Muscle of arm (tissue), 12 donors: ENCODE data around the gene CLSTN3. TPM values are rescaled to one million over a fixed set of nuclear protein-coding genes. Genes with fewer than 3 reads are reported as not detected.
A peak's percentile ranks its signal among the peaks of the same experiment; 100 is the strongest.

Experiments used
- DNase-seq: peaks from one replicate; pipeline ENCODE4 v3.0.0-alpha.2; 2013
- polyA plus RNA-seq, 12 donors: library from polyadenylated mRNA; unstranded; fragments of 120-200 nt; gene quantifications; one replicate each; pipeline ENCODE4 v1.2.1, GENCODE V29; 2013; ENCODE audit not compliant: insufficient read length in 12 of 12

Gene CLSTN3
- polyA plus RNA-seq, 12 donors: 13.4 to 35.4 (median 18.5) TPM; not detected in 1

DNA sequence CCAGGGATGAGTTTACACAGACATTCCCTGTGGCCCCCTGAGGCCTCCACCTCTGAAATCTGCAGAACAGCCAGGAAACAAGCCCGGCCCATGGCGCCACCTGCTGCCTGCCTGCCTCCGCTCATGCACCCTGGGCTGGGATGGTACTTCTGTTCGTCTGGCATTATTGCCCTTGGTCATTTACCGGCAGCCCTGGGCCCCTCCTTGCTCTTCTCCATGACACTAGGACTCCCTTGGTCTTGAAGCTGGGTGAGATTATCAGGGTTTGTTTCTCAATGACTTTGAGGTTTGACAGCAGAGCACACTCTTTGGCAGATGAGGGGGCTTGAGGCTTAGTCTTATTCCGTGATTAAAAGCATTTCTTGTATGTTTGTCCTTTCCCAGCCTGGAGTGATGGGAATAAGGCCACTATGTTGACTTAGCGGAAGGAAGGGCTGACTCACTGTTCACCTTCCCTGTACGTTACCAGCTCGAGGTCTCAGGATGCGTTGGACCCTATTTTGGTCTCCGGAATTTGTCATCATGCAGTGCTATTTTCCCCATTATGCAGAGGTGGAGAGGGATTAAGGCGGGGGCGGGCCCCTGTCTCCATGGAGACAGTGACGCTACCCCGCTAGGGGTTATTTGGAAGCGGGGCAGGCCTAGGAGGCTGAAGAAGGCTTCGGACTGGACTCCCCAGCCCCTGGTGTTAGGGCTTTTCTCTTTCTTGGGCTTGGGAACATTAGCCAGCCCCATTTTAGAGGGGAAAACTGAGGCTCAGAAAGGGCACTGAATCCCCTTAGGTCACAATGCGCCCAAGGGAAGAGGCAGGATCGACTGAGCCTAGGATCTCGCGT lies 58.6 kb downstream of the CLSTN3 start:
- DNase-seq: peak; percentile 59

DNA sequence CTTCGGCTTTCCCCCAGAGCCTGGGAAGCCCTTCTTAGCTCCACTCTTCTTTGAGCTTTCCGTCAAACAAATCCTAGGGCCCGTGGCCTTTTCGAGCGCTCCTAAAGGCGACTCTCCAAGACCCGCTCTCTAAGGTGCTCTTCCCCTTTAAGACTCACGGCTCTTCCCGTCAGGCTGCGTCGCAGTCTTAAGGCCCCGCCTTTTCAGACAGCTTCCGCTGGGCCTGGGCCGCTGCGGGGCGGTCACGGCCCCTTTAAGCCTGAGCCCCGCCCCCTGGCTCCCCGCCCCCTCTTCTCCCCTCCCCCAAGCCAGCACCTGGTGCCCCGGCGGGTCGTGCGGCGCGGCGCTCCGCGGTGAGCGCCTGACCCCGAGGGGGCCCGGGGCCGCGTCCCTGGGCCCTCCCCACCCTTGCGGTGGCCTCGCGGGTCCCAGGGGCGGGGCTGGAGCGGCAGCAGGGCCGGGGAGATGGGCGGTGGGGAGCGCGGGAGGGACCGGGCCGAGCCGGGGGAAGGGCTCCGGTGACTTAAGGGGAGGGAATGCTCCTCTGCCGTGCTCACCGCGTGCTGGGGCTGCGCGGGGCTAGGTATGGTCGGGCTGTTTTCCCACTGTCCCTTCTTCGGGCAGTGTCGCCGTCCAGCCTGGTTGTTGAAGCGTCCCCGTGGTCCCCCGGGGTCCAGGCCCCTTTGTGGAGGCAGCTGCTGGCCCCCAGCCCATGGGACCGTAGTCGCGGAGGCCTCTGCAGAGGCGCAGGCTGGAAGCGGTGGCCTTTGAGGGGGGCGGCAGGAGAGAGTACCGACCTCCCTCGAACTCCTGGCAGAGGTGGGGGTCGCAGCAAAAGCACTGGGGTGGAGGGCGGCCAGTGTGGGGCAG lies 59.5 kb downstream of the CLSTN3 start, which contains the start of gene PEX5:
Gene PEX5, plus strand, starts transcription at position 289 of the 870 bp plus-strand sequence. CDS start 692 bp downstream, outside the sequence.
- peak; percentile 93 for DNase-seq

DNA sequence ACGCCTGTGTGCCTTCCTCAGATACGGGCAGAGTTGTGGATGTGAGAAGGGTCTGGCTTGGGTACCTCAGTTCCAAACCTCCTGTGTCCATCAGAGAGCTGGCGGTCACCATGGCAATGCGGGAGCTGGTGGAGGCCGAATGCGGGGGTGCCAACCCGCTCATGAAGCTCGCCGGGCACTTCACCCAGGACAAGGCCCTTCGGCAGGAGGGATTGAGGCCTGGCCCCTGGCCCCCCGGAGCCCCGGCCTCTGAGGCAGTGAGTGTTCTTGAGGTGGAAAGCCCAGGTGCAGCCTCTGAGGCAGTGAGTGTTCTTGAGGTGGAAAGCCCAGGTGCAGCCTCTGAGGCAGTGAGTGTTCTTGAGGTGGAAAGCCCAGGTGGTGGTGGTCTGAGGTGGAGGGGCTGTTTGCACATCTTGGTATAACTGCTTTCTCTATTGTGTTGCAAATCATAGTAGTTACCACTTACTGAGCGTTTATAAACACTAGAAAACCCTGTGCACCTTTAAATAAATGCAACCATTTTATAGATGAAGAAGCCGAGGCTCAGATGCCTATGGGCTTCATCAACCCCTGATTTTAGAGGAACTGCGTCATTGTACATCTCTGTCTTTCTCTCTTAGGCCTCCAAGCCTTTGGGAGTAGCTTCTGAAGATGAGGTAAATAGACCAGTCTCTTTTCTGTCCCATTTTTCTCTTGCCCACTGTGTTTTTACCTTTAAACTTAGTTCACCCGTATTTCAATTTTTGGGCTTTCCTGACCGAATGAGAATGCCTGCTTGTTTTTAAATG lies 60.3 kb downstream of the CLSTN3 start:
- DNase-seq: peak; percentile 23

DNA sequence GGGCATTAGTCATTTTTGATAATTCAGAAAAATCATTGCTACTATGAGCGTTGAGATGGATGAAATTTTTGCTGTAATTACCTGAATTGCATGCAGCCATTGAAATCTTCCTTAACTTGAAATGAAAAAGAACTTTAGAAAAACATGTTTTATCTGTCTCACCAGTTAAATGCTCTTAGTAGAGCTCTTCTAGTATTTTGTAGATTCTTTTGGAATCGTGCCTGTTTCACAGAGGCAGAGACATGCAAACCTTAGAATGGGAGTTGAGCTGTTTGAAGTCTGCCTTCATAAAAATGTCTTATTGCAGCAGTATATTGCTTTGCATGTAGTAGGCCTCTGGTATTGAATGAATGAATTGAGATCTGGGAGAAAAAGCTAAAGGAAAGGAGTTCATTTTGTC lies 63.5 kb downstream of the CLSTN3 start:
- no peak for DNase-seq

DNA sequence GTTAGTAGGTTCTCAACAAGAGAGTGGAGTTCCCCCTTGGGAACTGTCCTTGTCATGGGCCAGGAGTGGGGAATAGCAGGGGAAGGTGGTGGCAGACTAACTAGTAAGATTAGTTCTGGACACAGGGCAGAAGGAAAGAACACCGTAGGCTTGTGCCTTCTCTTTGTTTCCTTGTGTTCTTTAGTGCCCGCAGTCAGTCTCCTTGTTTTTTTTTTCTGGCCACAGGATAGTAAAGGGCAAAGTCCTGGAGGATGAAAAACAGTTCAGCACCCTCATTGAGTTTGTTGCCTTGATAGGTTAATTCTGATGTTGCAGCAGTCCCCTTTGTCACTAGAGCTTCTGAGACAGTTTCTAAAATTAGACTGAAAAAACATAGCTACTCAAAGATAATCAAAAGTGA lies 67.7 kb downstream of the CLSTN3 start:
- DNase-seq: no peak

DNA sequence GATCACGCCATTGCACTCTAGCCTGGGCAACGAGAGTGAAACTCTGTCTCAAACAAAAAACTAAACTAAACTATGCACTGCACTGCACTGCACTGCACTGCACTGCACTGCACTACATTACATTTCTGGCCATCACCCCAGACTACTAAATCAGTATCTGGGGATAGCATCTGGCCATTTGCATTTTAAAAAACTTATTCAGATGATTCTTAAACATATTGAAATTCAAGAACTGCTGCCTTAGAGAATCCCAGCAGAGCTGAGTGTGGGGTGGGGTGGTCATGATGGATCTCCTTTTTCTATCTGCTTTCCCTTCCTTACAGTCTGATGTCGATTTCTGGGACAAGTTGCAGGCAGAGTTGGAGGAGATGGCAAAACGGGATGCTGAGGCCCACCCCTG lies 72.9 kb downstream of the CLSTN3 start:
- no peak for DNase-seq

DNA sequence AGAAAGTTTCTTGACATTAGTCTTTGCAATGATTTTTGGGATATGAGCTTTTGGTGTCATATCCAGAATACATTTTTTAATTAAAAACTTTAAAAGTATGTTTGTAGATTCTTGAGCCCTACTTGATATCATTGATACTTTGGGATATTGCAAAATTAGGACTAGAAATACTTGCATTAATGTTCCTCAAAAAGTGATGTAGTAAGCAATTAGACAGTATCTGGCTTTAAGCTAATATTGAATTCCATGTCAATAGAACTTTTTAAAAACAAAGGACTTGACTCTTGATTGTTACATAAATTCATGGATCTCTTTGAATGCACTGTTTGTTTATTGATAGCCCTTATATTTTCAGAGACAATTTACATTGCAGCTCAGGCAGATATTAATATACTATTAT lies 74.9 kb downstream of the CLSTN3 start:
- DNase-seq: no peak

DNA sequence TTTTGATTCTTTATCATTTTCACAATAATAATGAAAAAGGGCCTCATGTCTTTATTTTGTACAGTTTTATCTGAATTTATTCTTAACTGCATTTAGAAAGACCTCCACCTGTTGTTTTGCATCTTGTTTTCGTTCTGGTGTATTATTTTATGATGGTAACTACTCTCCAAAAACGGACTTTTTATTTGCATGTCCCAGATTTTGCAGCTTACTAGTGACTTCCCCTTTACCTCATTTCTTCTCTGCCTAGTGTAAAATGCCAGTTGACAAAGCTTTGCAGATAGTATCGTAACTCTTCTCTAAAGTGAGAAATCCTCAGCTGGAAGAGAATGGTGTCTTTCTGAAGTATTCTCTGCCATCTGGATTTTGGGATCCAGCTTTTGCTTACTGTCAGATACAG lies 76.5 kb downstream of the CLSTN3 start:
- DNase-seq: no peak

DNA sequence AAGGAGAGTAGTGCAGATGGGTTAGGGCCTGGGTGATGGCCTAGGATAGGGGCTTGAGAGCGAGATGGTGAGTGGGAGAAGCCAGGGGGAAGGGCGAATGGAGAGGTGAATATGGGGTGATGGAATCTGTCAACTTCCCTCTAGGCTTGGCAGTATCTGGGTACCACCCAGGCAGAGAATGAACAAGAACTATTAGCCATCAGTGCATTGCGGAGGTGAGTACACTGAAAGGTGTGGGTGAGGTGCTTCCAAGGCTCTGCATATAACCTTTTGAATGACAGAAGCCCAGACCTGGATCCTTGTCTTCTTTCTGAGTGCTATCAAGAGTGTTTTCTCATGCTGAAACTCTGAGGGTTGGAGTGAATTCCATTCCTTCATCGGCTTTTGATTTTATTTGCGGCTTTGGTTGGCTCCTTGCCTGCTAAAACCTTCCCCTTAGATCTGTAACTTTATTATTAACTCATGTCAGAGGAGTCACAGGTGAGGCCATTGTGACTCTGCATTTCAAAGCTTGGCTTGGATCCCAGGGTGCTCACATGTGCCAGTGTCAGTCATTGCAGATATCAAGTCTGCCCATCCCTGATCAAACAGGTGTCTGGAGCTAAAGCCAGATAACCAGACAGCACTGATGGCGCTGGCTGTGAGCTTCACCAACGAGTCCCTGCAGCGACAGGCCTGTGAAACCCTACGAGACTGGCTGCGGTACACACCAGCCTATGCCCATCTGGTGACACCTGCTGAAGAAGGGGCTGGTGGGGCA lies 77.9 kb downstream of the CLSTN3 start:
- no peak for DNase-seq

Other genes with a start within 250 kb of the CLSTN3 start
- 10 to 100 TPM in 9 of 12 donors, 1 to 10 TPM in 2, not detected in 1; 9.2 to 13.7 (median 11.4) TPM for gene LRRC23, start 225.5 kb upstream of the CLSTN3 start, polyA plus RNA-seq
- gene ENO2, start 215.8 kb upstream of the CLSTN3 start, polyA plus RNA-seq: 10 to 100 TPM in 3 of 12 donors, 1 to 10 TPM in 8, not detected in 1; 5.1 to 21.8 (median 8.2) TPM
- gene ATN1, start 202.4 kb upstream of the CLSTN3 start, polyA plus RNA-seq: 100 to 1,000 TPM in 2 of 12 donors, 10 to 100 TPM in 9, not detected in 1; 54.6 to 137 (median 60.9) TPM
- 10 to 100 TPM in 1 of 12 donors, 1 to 10 TPM in 1, not detected in 10; 9.0 to 12.4 TPM for gene RNU7-1, start 186.6 kb upstream of the CLSTN3 start, polyA plus RNA-seq
- gene C12orf57, start 186.3 kb upstream of the CLSTN3 start, polyA plus RNA-seq: 100 to 1,000 TPM in 11 of 12 donors, not detected in 1; 107 to 185 (median 136) TPM
- 10 to 100 TPM in 2 of 12 donors, 1 to 10 TPM in 9, not detected in 1; 3.4 to 41.4 (median 4.0) TPM for gene PTPN6, start 179.0 kb upstream of the CLSTN3 start, polyA plus RNA-seq
- gene PHB2, start 159.7 kb upstream of the CLSTN3 start, polyA plus RNA-seq: 100 to 1,000 TPM in 11 of 12 donors, not detected in 1; 224 to 298 (median 265) TPM
- gene EMG1, start 159.5 kb upstream of the CLSTN3 start, polyA plus RNA-seq: 10 to 100 TPM in 11 of 12 donors, not detected in 1; 10.8 to 37.1 (median 29.6) TPM
- gene LPCAT3, start 111.9 kb upstream of the CLSTN3 start, polyA plus RNA-seq: 10 to 100 TPM in 11 of 12 donors, not detected in 1; 16.1 to 29.3 (median 21.3) TPM
- gene C1S, start 69.7 kb upstream of the CLSTN3 start, polyA plus RNA-seq: 100 to 1,000 TPM in 3 of 12 donors, 10 to 100 TPM in 8, not detected in 1; 57.3 to 132 (median 66.8) TPM
- gene C1R, start 37.9 kb upstream of the CLSTN3 start, polyA plus RNA-seq: 100 to 1,000 TPM in 4 of 12 donors, 10 to 100 TPM in 7, not detected in 1; 71.8 to 139 (median 79.7) TPM
- 10 to 100 TPM in 9 of 12 donors, 1 to 10 TPM in 2, not detected in 1; 8.6 to 38.7 (median 12.8) TPM for gene C1RL, start 21.2 kb upstream of the CLSTN3 start, polyA plus RNA-seq
- gene RBP5, start 1.5 kb upstream of the CLSTN3 start, polyA plus RNA-seq: 10 to 100 TPM in 1 of 12 donors, 1 to 10 TPM in 9, not detected in 2; 2.1 to 18.2 (median 3.5) TPM
- gene PEX5, start 59.3 kb downstream of the CLSTN3 start, polyA plus RNA-seq: 10 to 100 TPM in 11 of 12 donors, not detected in 1; 25.9 to 43.0 (median 35.8) TPM
- under 1 TPM in 7 of 12 donors, not detected in 5; 0.11 to 0.20 (median 0.15) TPM for gene ACSM4, start 173.7 kb downstream of the CLSTN3 start, polyA plus RNA-seq